HEK293 (cell line): ENCODE measurements around the gene SLC18B1.

Source experiments
- CTCF ChIP-seq: fragments of 450-650 bp; formaldehyde crosslinking; IDR thresholded peaks from 2 replicates; pipeline ENCODE4 v1.5.1; 2016; ENCODE audit warnings: missing biosample characterization, missing genetic modification characterization
- HOXD13 ChIP-seq: sonication (generic); formaldehyde crosslinking; IDR thresholded peaks from 2 replicates; pipeline ENCODE4 v1.8.0; 2022; ENCODE audit warnings: missing genetic modification reagents, borderline replicate concordance
- MYNN ChIP-seq: fragments of 450-650 bp; formaldehyde crosslinking; IDR thresholded peaks from 2 replicates; pipeline ENCODE4 v1.5.1; 2016; ENCODE audit warnings: missing biosample characterization, missing genetic modification characterization, borderline replicate concordance
- PBX3 ChIP-seq: sonication (generic); formaldehyde crosslinking; IDR thresholded peaks from 2 replicates; pipeline ENCODE4 v1.8.1; 2022; ENCODE audit warnings: mild to moderate bottlenecking, moderate library complexity, missing genetic modification reagents
- PRDM4 ChIP-seq: fragments of 450-650 bp; formaldehyde crosslinking; IDR thresholded peaks from 2 replicates; pipeline ENCODE4 v1.5.1; 2017; ENCODE audit warnings: missing biosample characterization, missing genetic modification characterization
- REST ChIP-seq: fragments of 450-650 bp; formaldehyde crosslinking; IDR thresholded peaks from 2 replicates; pipeline ENCODE4 v1.5.1; 2016; ENCODE audit warnings: missing biosample characterization, missing genetic modification characterization
- YY1 ChIP-seq: fragments of 450-650 bp; formaldehyde crosslinking; IDR thresholded peaks from 2 replicates; pipeline ENCODE4 v1.5.1; 2018; ENCODE audit warnings: missing biosample characterization, missing genetic modification characterization
- ZNF23 ChIP-seq: fragments of 450-650 bp; formaldehyde crosslinking; IDR thresholded peaks from 2 replicates; pipeline ENCODE4 v1.5.1; 2016; ENCODE audit warnings: missing biosample characterization, missing genetic modification characterization, borderline replicate concordance
- ZNF274 ChIP-seq, 2 experiments: fragments of 200-500 bp in 1 of 2; fragments of 450-650 bp in 1 of 2; sonication (Bioruptor generic) in 1 of 2; formaldehyde crosslinking in 1 of 2; IDR thresholded peaks; 2 replicates each; pipeline versions ENCODE4 v1.5.1 to v1.6.1; 2014 to 2016; ENCODE audit warnings: borderline replicate concordance in 1 of 2, inconsistent platforms in 1 of 2, low read length in 1 of 2, missing biosample characterization in 1 of 2, missing genetic modification characterization in 1 of 2
- ZNF555 ChIP-seq: fragments of 450-650 bp; formaldehyde crosslinking; conservative IDR thresholded peaks from 2 replicates; pipeline ENCODE4 v1.5.1; 2017; ENCODE audit warnings: missing biosample characterization, mild to moderate bottlenecking, missing genetic modification characterization, inconsistent platforms
- ZNF629 ChIP-seq: fragments of 450-650 bp; formaldehyde crosslinking; IDR thresholded peaks from 2 replicates; pipeline ENCODE4 v1.5.1; 2017; ENCODE audit warnings: missing biosample characterization, missing genetic modification characterization
- ZNF768 ChIP-seq: fragments of 450-650 bp; formaldehyde crosslinking; IDR thresholded peaks from 2 replicates; pipeline ENCODE4 v1.5.1; 2018; ENCODE audit warnings: missing biosample characterization, mild to moderate bottlenecking, missing genetic modification characterization
- ZNF792 ChIP-seq: fragments of 450-650 bp; formaldehyde crosslinking; IDR thresholded peaks from 2 replicates; pipeline ENCODE4 v1.5.1; 2016; ENCODE audit warnings: missing biosample characterization, missing genetic modification characterization
- ZSCAN18 ChIP-seq: fragments of 450-650 bp; formaldehyde crosslinking; IDR thresholded peaks from 2 replicates; pipeline ENCODE4 v1.5.1; 2016; ENCODE audit warnings: missing biosample characterization, missing genetic modification characterization

- TF ChIP-seq CTCF (tag by site-specific recombination) (no peak), PRDM4 (tag by site-specific recombination) (no peak), ZNF23 (tag by site-specific recombination) (no peak), HOXD13 (CRISPR knock-in tag) (no peak), ZNF555 (tag by site-specific recombination) (no peak), ZNF792 (no peak), ZSCAN18 (tag by site-specific recombination) (no peak), MYNN (no peak), ZNF768 (tag by site-specific recombination) (no peak), PBX3 (CRISPR knock-in tag) (no peak), YY1 (tag by site-specific recombination) (no peak), ZNF629 (tag by site-specific recombination) (no peak), REST (tag by site-specific recombination) (no peak), ZNF274 (IDR thresholded peaks at IDR 0.05; ENCODE audit: low read length) (no peak), ZNF274 (tag by site-specific recombination; IDR thresholded peaks at IDR 0.05; ENCODE audit: borderline replicate concordance) (no peak)
Measured at GRCh38 chr6:132730560-132730959, 67.9 kb downstream of the SLC18B1 start.
